GM10248 (cell line): ENCODE data around the gene TRMT2A.

Source experiments
- CTCF ChIA-PET: fragments of 300-600 bp; sonication (Branson Sonifier 250); formaldehyde crosslinking; extraction: SDS; loops from one replicate; lab custom pipeline; 2021; ENCODE audit warnings: antibody characterized with exemption; lab: Yijun Ruan, JAX
- POLR2A ChIA-PET: fragments of 350-650 bp; sonication (Branson Sonifier 250); formaldehyde crosslinking; extraction: SDS; loops from one replicate; lab custom pipeline; 2020; ENCODE audit warnings: antibody characterized with exemption; lab: Yijun Ruan, JAX
- DNase-seq: peaks from one replicate; pipeline ENCODE4 v3.0.0; 2012; ENCODE audit errors: extremely low spot score
- CTCF ChIP-seq: IDR thresholded peaks from 2 replicates; pipeline ENCODE4 v1.5.1; 2012; ENCODE audit warnings: mild to moderate bottlenecking, low read depth; ENCODE audit errors: extremely low read depth, missing control alignments, control extremely low read depth

Gene TRMT2A

GRCh38 chr22:20107951-20108756, 8.9 kb downstream of the TRMT2A start:
- no peak for TF ChIP-seq CTCF
- ChIA-PET POLR2A (interaction anchor here (0.5 kb wide), 1 partner anchor 29 kb away, joined by 5 read pairs; no protein-coding TSS in a partner anchor), CTCF (interaction anchor here (0.8 to 1.1 kb wide), 2 partner anchors 9 to 21 kb away, joined by 3 read pairs; partner anchors contain the start of gene TRMT2A)
- DNase-seq = no peak

- ChIA-PET CTCF (no interaction called here), POLR2A (no interaction called here)
- DNase-seq = no peak
- TF ChIP-seq CTCF = no peak
Observed at GRCh38 chr22:20107471-20107901, 9.5 kb downstream of the TRMT2A start.

- TF ChIP-seq CTCF = no peak
- DNase-seq = no peak
- POLR2A ChIA-PET = no interaction called here
- CTCF ChIA-PET = no interaction called here
Observed at GRCh38 chr22:20106849-20107237, 10.2 kb downstream of the TRMT2A start.

- POLR2A ChIA-PET = no interaction called here
Observed at GRCh38 chr22:20106205-20106848, 10.7 kb downstream of the TRMT2A start.

GRCh38 chr22:20105456-20106204, 11.4 kb downstream of the TRMT2A start:
- ChIA-PET CTCF (no interaction called here), POLR2A (interaction anchor here (1.1 kb wide), 1 partner anchor 12 kb away, joined by 3 read pairs; the partner anchor contains the start of gene TRMT2A)
- no peak for DNase-seq
- no peak for TF ChIP-seq CTCF

More at GRCh38 chr22:20106205-20106848, 10.7 kb downstream of the TRMT2A start:
- CTCF ChIA-PET = no interaction called here
- DNase-seq = no peak
- TF ChIP-seq CTCF = no peak

GRCh38 chr22:20102203-20102780, 14.7 kb downstream of the TRMT2A start:
- ChIA-PET POLR2A (no interaction called here), CTCF (no interaction called here)
- TF ChIP-seq CTCF = no peak
- no peak for DNase-seq
